Loucy (cell line): Measurements from ENCODE around the gene CCDC146.

Experiments used
- CTCF ChIP-seq: fragments of 200-600 bp; sonication (generic); conservative IDR thresholded peaks from 2 replicates; pipeline ENCODE4 v1.5.1; 2014; ENCODE audit warnings: mild to moderate bottlenecking, antibody characterized with exemption, low read length
- EZH2phosphoT487 ChIP-seq: fragments of 200-600 bp; IDR thresholded peaks from 2 replicates; pipeline ENCODE4 v1.6.1; 2018; ENCODE audit warnings: antibody characterized with exemption, mild to moderate bottlenecking, moderate library complexity, borderline replicate concordance

- TF ChIP-seq CTCF, result no peak
- no peak for TF ChIP-seq EZH2phosphoT487
Observed at GRCh38 chr7:77184463-77184862, 62.0 kb downstream of the CCDC146 start.
